Hepatocyte (in vitro differentiated cells): ENCODE measurements around the gene DPYD. TPM values are rescaled to one million over a fixed set of nuclear protein-coding genes. Genes with fewer than 3 reads are reported as not detected.

Experiments
- DNase-seq: peaks from one replicate; pipeline ENCODE4 v3.0.0-alpha.2; 2016; ENCODE audit warnings: low spot score
- H2AFZ ChIP-seq: fragments of 200-600 bp; sonication (generic); 2 replicates; pipeline ENCODE4 v1.6.0; 2016; ENCODE audit warnings: antibody characterized with exemption, mild to moderate bottlenecking
- H3K27ac ChIP-seq: fragments of 200-600 bp; sonication (generic); 2 replicates; pipeline ENCODE4 v1.5.1; 2016; ENCODE audit warnings: mild to moderate bottlenecking
- H3K27me3 ChIP-seq: fragments of 200-600 bp; sonication (generic); 2 replicates; pipeline ENCODE4 v1.6.1; 2016
- H3K36me3 ChIP-seq: fragments of 200-600 bp; sonication (generic); replicated peaks from 2 replicates; pipeline ENCODE4 v1.5.1; 2016; ENCODE audit warnings: low read depth; ENCODE audit not compliant: insufficient read depth
- H3K4me1 ChIP-seq: fragments of 200-600 bp; sonication (generic); 2 replicates; pipeline ENCODE4 v1.5.1; 2016; ENCODE audit warnings: mild to moderate bottlenecking, moderate library complexity; ENCODE audit not compliant: insufficient read depth
- H3K4me2 ChIP-seq: fragments of 200-600 bp; sonication (generic); 2 replicates; pipeline ENCODE4 v1.6.0; 2016
- H3K4me3 ChIP-seq: fragments of 200-600 bp; sonication (generic); 2 replicates; pipeline ENCODE4 v1.5.1; 2016; ENCODE audit warnings: mild to moderate bottlenecking
- H3K79me2 ChIP-seq: fragments of 200-600 bp; sonication (generic); 2 replicates; pipeline ENCODE4 v1.6.0; 2017; ENCODE audit warnings: mild to moderate bottlenecking
- H3K9me2 ChIP-seq: fragments of 200-600 bp; sonication (generic); replicated peaks from 2 replicates; pipeline ENCODE4 v1.6.0; 2017; ENCODE audit warnings: mild to moderate bottlenecking; ENCODE audit not compliant: insufficient read depth
- H3K9me3 ChIP-seq: fragments of 200-600 bp; sonication (generic); 2 replicates; pipeline ENCODE4 v1.5.1; 2016; ENCODE audit warnings: low read depth, mild to moderate bottlenecking
- H4K20me1 ChIP-seq: fragments of 200-600 bp; sonication (generic); 2 replicates; pipeline ENCODE4 v1.6.0; 2016; ENCODE audit warnings: mild to moderate bottlenecking; ENCODE audit not compliant: insufficient read depth, poor library complexity, severe bottlenecking
- CTCF ChIP-seq: fragments of 200-600 bp; sonication (generic); IDR thresholded peaks from 2 replicates; pipeline ENCODE4 v1.5.1; 2016; ENCODE audit warnings: antibody characterized with exemption, mild to moderate bottlenecking; ENCODE audit not compliant: poor library complexity
- EZH2 ChIP-seq: fragments of 200-600 bp; sonication (generic); IDR thresholded peaks from 2 replicates; pipeline ENCODE4 v1.6.1; 2016; ENCODE audit warnings: antibody characterized with exemption, mild to moderate bottlenecking, borderline replicate concordance
- EZH2phosphoT487 ChIP-seq: fragments of 200-600 bp; sonication (generic); IDR thresholded peaks from one replicate; pipeline ENCODE4 v1.6.1; 2018; ENCODE audit warnings: antibody characterized with exemption, mild to moderate bottlenecking, low read depth, moderate library complexity; ENCODE audit not compliant: unreplicated experiment, severe bottlenecking
- WGBS: methylation state at CpG from one replicate; pipeline ENCODE4 v1.1.6; 2016; ENCODE audit warnings: low lambda C conversion rate; ENCODE audit errors: missing lambda C conversion rate; 5-methylcytosine and 5-hydroxymethylcytosine counted together
- polyA plus RNA-seq: library from polyadenylated mRNA; unstranded; fragments of >200 nt; fragmentation: Nextera tagmentation; extraction: Ambion mirVana; gene quantifications from 2 replicates; pipeline ENCODE4 v1.2.1, GENCODE V29; 2016
- total RNA-seq: library from RNA; depleted of rRNA; stranded (reverse); fragments of >200 nt; gene quantifications from 2 replicates; pipeline ENCODE4 v1.2.3, GENCODE V29; 2014

Gene DPYD
- total and polyA plus RNA-seq, 2 experiments from 2014 or later = 7.5 to 21.8 TPM

GRCh38 chr1:97898948-97899347 lies 21.9 kb downstream of the DPYD start:
- H3K36me3 ChIP-seq = no peaks in the 10 kb centered on the region
- 75% methylated on average over 3 of the region's 3 CpGs for WGBS
- H3K79me2 ChIP-seq = no peaks in the 10 kb centered on the region
- H3K9me2 ChIP-seq = no peaks in the 10 kb centered on the region
- H3K4me2 ChIP-seq = no peak overlapping the region
- TF ChIP-seq EZH2phosphoT487 = no peak
- TF ChIP-seq EZH2 = no peak
- no peak for TF ChIP-seq CTCF
- no peak overlapping the region for H2AFZ ChIP-seq
- no peak overlapping the region for H3K27ac ChIP-seq
- no peak overlapping the region for H3K4me3 ChIP-seq
- H3K27me3 ChIP-seq = no peaks in the 10 kb centered on the region
- no peaks in the 10 kb centered on the region for H4K20me1 ChIP-seq
- DNase-seq = no peak
- H3K4me1 ChIP-seq = no peaks in the 10 kb centered on the region
- H3K9me3 ChIP-seq = no peaks in the 10 kb centered on the region

GRCh38 chr1:97895278-97895677 lies 25.6 kb downstream of the DPYD start:
- H2AFZ ChIP-seq = no peak overlapping the region
- H3K27ac ChIP-seq = no peak overlapping the region
- H3K36me3 ChIP-seq = no peaks in the 10 kb centered on the region
- no peaks in the 10 kb centered on the region for H3K27me3 ChIP-seq
- no peak for TF ChIP-seq CTCF
- no peak for TF ChIP-seq EZH2
- TF ChIP-seq EZH2phosphoT487 = no peak
- H3K4me1 ChIP-seq = no peaks in the 10 kb centered on the region
- no peaks in the 10 kb centered on the region for H3K79me2 ChIP-seq
- H3K4me3 ChIP-seq = no peak overlapping the region
- no peaks in the 10 kb centered on the region for H4K20me1 ChIP-seq
- no peak overlapping the region for H3K4me2 ChIP-seq
- no peaks in the 10 kb centered on the region for H3K9me3 ChIP-seq
- H3K9me2 ChIP-seq = no peaks in the 10 kb centered on the region
- DNase-seq = no peak
- WGBS = 83% methylated on average over 1 of the region's 1 CpG

GRCh38 chr1:97893844-97894243 lies 27.0 kb downstream of the DPYD start:
- H4K20me1 ChIP-seq = no peaks in the 10 kb centered on the region
- H2AFZ ChIP-seq = no peak overlapping the region
- no peaks in the 10 kb centered on the region for H3K79me2 ChIP-seq

More at GRCh38 chr1:97893844-97894243, 27.0 kb downstream of the DPYD start:
- no peak overlapping the region for H3K27ac ChIP-seq
- H3K9me2 ChIP-seq = no peaks in the 10 kb centered on the region
- H3K36me3 ChIP-seq = no peaks in the 10 kb centered on the region
- no peaks in the 10 kb centered on the region for H3K27me3 ChIP-seq
- no peaks in the 10 kb centered on the region for H3K4me1 ChIP-seq
- TF ChIP-seq CTCF (no peak), EZH2 (no peak), EZH2phosphoT487 (no peak)
- no peak overlapping the region for H3K4me2 ChIP-seq
- no peaks in the 10 kb centered on the region for H3K9me3 ChIP-seq
- H3K4me3 ChIP-seq = no peak overlapping the region
- DNase-seq = no peak
